ENCODE results near the gene PRKCH. TPM values are rescaled to one million over a fixed set of nuclear protein-coding genes. Genes with fewer than 3 reads are reported as not detected.

The PRKCH gene
- total RNA-seq, 3 donors from 2014 or later (not counting 1 experiment from before 2014, with no cell fraction given) = 610 to 756 (median 618) TPM

DNA sequence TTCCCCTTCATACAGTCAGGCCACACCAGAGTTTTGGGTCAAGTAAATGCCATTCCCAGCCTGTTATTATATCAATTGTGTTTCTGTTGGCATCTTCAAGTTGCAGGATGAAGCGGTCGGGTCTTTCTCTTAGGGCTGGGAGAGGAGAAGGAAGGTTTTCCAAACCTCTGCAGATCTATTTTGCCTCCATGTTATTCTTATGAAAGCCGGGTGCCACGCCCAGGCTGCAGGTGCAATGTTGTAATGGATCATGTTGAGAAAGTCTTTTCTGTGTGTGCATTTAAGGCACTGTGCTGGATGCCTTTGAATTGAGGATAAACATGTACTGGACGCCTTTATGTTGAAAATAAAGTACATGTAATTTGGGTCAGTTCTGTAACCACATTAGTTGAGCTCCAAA, 209.5 kb downstream of the PRKCH start:
- ATAC-seq (no peak), DNase-seq (no peak)
- Histone ChIP-seq H3K4me3 (ENCODE audit: low read length) (no peak overlapping the region), H3K27me3 (ENCODE audit: control insufficient read depth, insufficient read depth, low read length) (no peaks in the 10 kb centered on the region), H3K4me1 (ENCODE audit: control insufficient read depth, insufficient read depth, low read length) (peaks cover 42% of the 10 kb centered on the region), H3K9me3 (ENCODE audit: control insufficient read depth, insufficient read depth, low read length) (no peaks in the 10 kb centered on the region), H3K27ac (ENCODE audit: low read length) (no peak overlapping the region), H3K36me3 (ENCODE audit: control insufficient read depth, insufficient read depth, low read length) (peaks cover 57% of the 10 kb centered on the region)
- H3K27ac Mint-ChIP-seq = peak overlapping the region; percentile 86
- H3K4me1 Mint-ChIP-seq = peaks cover 81 to 84% of the 10 kb centered on the region in 2 donors
- 98% methylated on average over 4 of the region's 5 CpGs for WGBS (ENCODE audit: insufficient coverage)
- no peaks in the 10 kb centered on the region for H3K27me3 Mint-ChIP-seq (ENCODE audit: low read depth in 2 of 2)
- H3K36me3 Mint-ChIP-seq = peaks cover 33% of the 10 kb centered on the region
- intact Hi-C loops (cut with micrococcal nuclease) = no loop called here
- TF ChIP-seq, protein P1, sequence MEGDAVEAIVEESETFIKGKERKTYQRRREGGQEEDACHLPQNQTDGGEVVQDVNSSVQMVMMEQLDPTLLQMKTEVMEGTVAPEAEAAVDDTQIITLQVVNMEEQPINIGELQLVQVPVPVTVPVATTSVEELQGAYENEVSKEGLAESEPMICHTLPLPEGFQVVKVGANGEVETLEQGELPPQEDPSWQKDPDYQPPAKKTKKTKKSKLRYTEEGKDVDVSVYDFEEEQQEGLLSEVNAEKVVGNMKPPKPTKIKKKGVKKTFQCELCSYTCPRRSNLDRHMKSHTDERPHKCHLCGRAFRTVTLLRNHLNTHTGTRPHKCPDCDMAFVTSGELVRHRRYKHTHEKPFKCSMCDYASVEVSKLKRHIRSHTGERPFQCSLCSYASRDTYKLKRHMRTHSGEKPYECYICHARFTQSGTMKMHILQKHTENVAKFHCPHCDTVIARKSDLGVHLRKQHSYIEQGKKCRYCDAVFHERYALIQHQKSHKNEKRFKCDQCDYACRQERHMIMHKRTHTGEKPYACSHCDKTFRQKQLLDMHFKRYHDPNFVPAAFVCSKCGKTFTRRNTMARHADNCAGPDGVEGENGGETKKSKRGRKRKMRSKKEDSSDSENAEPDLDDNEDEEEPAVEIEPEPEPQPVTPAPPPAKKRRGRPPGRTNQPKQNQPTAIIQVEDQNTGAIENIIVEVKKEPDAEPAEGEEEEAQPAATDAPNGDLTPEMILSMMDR (IDR thresholded peaks at IDR 0.05) = no peak
- peaks cover 0 to 2% of the 10 kb centered on the region in 2 donors for H3K9me3 Mint-ChIP-seq
- no peak overlapping the region for H3K4me3 Mint-ChIP-seq

DNA sequence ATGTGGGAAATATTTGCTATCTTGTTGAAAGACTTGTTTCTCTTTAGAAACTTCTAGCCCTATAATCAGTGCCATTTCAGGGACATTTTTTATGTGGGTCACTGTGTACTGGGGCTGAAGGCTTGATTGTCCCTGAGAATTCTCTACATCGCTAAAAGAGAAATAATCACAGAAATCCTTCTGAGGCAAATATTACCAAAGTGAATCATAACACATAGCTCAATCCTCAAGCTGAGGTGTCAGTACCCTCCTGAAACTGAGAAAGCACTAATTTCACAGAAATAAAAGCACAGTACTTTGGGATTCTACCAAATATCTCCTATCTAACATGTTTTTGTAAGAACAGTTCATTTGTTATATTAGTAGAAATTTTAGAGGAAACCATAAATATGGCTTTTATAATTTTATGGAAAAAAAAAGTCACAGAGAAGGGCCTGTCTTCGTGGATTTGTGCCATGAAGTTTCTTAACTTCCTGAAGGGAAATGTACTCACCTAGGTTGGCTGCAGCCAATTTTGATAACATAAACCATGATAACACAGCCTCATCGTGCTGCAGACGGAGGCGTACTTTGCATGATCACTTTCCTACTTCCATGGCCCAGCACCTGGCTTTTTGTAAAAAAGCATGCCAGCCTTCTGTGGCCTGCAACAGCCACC, 210.2 kb downstream of the PRKCH start:
- H3K27ac Mint-ChIP-seq = peak overlapping the region; percentile 86
- Histone ChIP-seq H3K4me1 (ENCODE audit: control insufficient read depth, insufficient read depth, low read length) (peaks cover 42% of the 10 kb centered on the region), H3K27me3 (ENCODE audit: control insufficient read depth, insufficient read depth, low read length) (no peaks in the 10 kb centered on the region), H3K27ac (ENCODE audit: low read length) (peak overlapping the region; percentile 8), H3K4me3 (ENCODE audit: low read length) (no peak overlapping the region), H3K9me3 (ENCODE audit: control insufficient read depth, insufficient read depth, low read length) (no peaks in the 10 kb centered on the region), H3K36me3 (ENCODE audit: control insufficient read depth, insufficient read depth, low read length) (peaks cover 60% of the 10 kb centered on the region)
- TF ChIP-seq, protein P1 (IDR thresholded peaks at IDR 0.05) = no peak
- H3K4me1 Mint-ChIP-seq = peaks cover 81 to 84% of the 10 kb centered on the region in 2 donors
- peaks cover 33% of the 10 kb centered on the region for H3K36me3 Mint-ChIP-seq
- WGBS (ENCODE audit: insufficient coverage) = 57% methylated on average over 5 of the region's 5 CpGs
- ATAC-seq = no peak
- intact Hi-C loops (cut with micrococcal nuclease) = no loop called here
- peaks cover 0 to 2% of the 10 kb centered on the region in 2 donors for H3K9me3 Mint-ChIP-seq
- DNase-seq = no peak
- H3K27me3 Mint-ChIP-seq (ENCODE audit: low read depth in 2 of 2) = no peaks in the 10 kb centered on the region
- H3K4me3 Mint-ChIP-seq = no peak overlapping the region

DNA sequence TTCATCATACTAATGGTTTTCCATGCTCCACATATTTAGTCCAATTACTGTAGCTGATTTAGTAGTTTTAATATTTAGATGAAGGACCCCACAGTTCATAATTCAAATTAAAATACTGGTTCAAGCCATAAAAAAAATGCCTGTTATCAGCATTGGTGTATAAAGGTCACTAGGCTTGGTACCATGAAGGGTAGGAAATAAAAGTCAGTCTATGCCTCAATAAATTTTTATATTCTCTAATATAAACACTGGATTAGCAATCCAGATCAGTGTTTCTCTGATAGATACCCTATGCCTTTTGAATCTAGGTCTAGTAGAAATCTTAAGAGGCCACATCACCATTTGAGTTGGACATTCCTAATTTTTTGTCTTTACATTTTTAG, 210.7 kb downstream of the PRKCH start:
- TF ChIP-seq, protein P1 (IDR thresholded peaks at IDR 0.05) = no peak
- DNase-seq (no peak), ATAC-seq (no peak)
- Histone ChIP-seq H3K4me1 (ENCODE audit: control insufficient read depth, insufficient read depth, low read length) (peaks cover 40% of the 10 kb centered on the region), H3K36me3 (ENCODE audit: control insufficient read depth, insufficient read depth, low read length) (peaks cover 63% of the 10 kb centered on the region), H3K4me3 (ENCODE audit: low read length) (no peak overlapping the region), H3K27me3 (ENCODE audit: control insufficient read depth, insufficient read depth, low read length) (no peaks in the 10 kb centered on the region), H3K9me3 (ENCODE audit: control insufficient read depth, insufficient read depth, low read length) (no peaks in the 10 kb centered on the region), H3K27ac (ENCODE audit: low read length) (no peak overlapping the region)
- Mint-ChIP-seq H3K9me3 (peaks cover 0 to 2% of the 10 kb centered on the region in 2 donors), H3K4me1 (peaks cover 80 to 84% of the 10 kb centered on the region in 2 donors), H3K4me3 (no peak overlapping the region), H3K27ac (peak overlapping the region; percentile 86), H3K27me3 (ENCODE audit: low read depth in 2 of 2) (no peaks in the 10 kb centered on the region), H3K36me3 (peaks cover 33% of the 10 kb centered on the region)
- intact Hi-C loops (cut with micrococcal nuclease) = no loop called here

GRCh38 chr14:61532763-61533162, 211.4 kb downstream of the PRKCH start:
- H3K36me3 Mint-ChIP-seq = peaks cover 33% of the 10 kb centered on the region
- no peaks in the 10 kb centered on the region for H3K27me3 Mint-ChIP-seq (ENCODE audit: low read depth in 2 of 2)
- Histone ChIP-seq H3K4me3 (ENCODE audit: low read length) (no peak overlapping the region), H3K27ac (ENCODE audit: low read length) (no peak overlapping the region), H3K27me3 (ENCODE audit: control insufficient read depth, insufficient read depth, low read length) (no peaks in the 10 kb centered on the region), H3K9me3 (ENCODE audit: control insufficient read depth, insufficient read depth, low read length) (no peaks in the 10 kb centered on the region), H3K4me1 (ENCODE audit: control insufficient read depth, insufficient read depth, low read length) (peaks cover 40% of the 10 kb centered on the region), H3K36me3 (ENCODE audit: control insufficient read depth, insufficient read depth, low read length) (peaks cover 69% of the 10 kb centered on the region)
- H3K9me3 Mint-ChIP-seq = peaks cover 0 to 2% of the 10 kb centered on the region in 2 donors
- peak overlapping the region; percentile 86 for H3K27ac Mint-ChIP-seq
- TF ChIP-seq, protein P1 (IDR thresholded peaks at IDR 0.05) = no peak
- H3K4me3 Mint-ChIP-seq = no peak overlapping the region
- no peak for DNase-seq
- H3K4me1 Mint-ChIP-seq = peaks cover 80 to 84% of the 10 kb centered on the region in 2 donors
- no peak for ATAC-seq
- whole genome bisulfite sequencing (ENCODE audit: insufficient coverage) = 92% methylated on average over 6 of the region's 6 CpGs
- intact Hi-C loops (cut with micrococcal nuclease) = no loop called here

Data from natural killer cell (primary cell).